Kidney (tissue), 14 donors: Measurements from ENCODE around the gene PTPRU. TPM values are rescaled to one million over a fixed set of nuclear protein-coding genes. Genes with fewer than 3 reads are reported as not detected.
A peak's percentile ranks its signal among the peaks of the same experiment; 100 is the strongest.

ENCODE experiments used
- DNase-seq, 5 donors: peaks; one replicate each; pipeline ENCODE4 v3.0.0-alpha.2; 2013 to 2020
- FAIRE-seq: peaks from 2 replicates; lab custom pipeline; 2012; peaks lifted over from hg19 to GRCh38; lab: Jason Lieb, UNC
- H3K27ac ChIP-seq, 2 donors: one replicate each; pipeline ENCODE4 v1.7.0; 2013; ENCODE audit warnings: low read depth in 2 of 2, low read length in 2 of 2, inconsistent platforms in 1 of 2
- H3K27me3 ChIP-seq: one replicate; pipeline ENCODE4 v1.7.1; 2013; ENCODE audit warnings: low read length, inconsistent platforms; ENCODE audit not compliant: control insufficient read depth, insufficient read depth
- H3K36me3 ChIP-seq, 3 donors: one replicate each; pipeline versions ENCODE4 v1.7.0 to v1.7.1; 2013; ENCODE audit warnings: low read length in 3 of 3, control low read depth in 1 of 3, inconsistent platforms in 1 of 3; ENCODE audit not compliant: insufficient read depth in 3 of 3, control insufficient read depth in 2 of 3
- H3K4me1 ChIP-seq, 3 donors: one replicate each; pipeline versions ENCODE4 v1.7.0 to v1.7.1; 2013; ENCODE audit warnings: low read length in 3 of 3, inconsistent platforms in 1 of 3, low read depth in 1 of 3; ENCODE audit not compliant: control insufficient read depth in 2 of 3, insufficient read depth in 2 of 3
- H3K4me3 ChIP-seq, 3 donors: one replicate each; pipeline versions ENCODE4 v1.7.0 to v1.8.1; 2013; ENCODE audit warnings: low read length in 3 of 3, control low read depth in 1 of 3, inconsistent platforms in 1 of 3
- H3K9ac ChIP-seq, 3 donors: one replicate each; pipeline versions ENCODE4 v1.7.0 to v1.7.1; 2013; ENCODE audit warnings: low read length in 3 of 3, control low read depth in 1 of 3, inconsistent platforms in 1 of 3
- H3K9me3 ChIP-seq, 3 donors: one replicate each; pipeline versions ENCODE4 v1.7.0 to v1.7.1; 2013; ENCODE audit warnings: low read length in 3 of 3, control low read depth in 1 of 3, inconsistent platforms in 1 of 3; ENCODE audit not compliant: control insufficient read depth in 2 of 3, insufficient read depth in 1 of 3
- intact Hi-C: fragments of 100-400 bp; cut with DNase I; formaldehyde crosslinking; loops from one replicate; pipeline ENCODE4 v1.11.1; 2022
- polyA plus RNA-seq: library from polyadenylated mRNA; stranded (reverse); fragments of 350-450 nt; fragmentation: Illumina TruSeq; extraction: RNeasy Lipid Tissue Mini Kit (QIAGEN cat#74804); gene quantifications from one replicate; pipeline ENCODE4 v1.2.3, GENCODE V29; 2014; ENCODE audit warnings: low read depth, low replicate concordance; ENCODE audit not compliant: insufficient read depth
- total RNA-seq: library from RNA; stranded (reverse); fragmentation: NEBNext Ultra II Directional; extraction: Animal tissue kit (Norgen Biotek cat#: 25700); gene quantifications from one replicate; pipeline ENCODE4 v1.2.1, GENCODE V29; 2021
- TF ChIP-seq, protein P1 (sequence below): IDR thresholded peaks from 3 replicates; pipeline ENCODE4 v1.5.1; 2012; ENCODE audit warnings: mild to moderate bottlenecking, moderate library complexity, borderline replicate concordance; ENCODE audit not compliant: insufficient read depth; ENCODE audit errors: extremely low read depth
- donor health status: control.
- donor health status: control.
- donor health status: control.
- donor health status: control.
- donor health status: control.
- donor health status: DM: yes; HTN: yes; CAD: no.
- donor health status: Normal renal cell carcinoma (clear cell type).

PTPRU gene
- total and polyA plus RNA-seq, 2 donors from 2014 or later = 3.7 to 53.6 TPM

DNA sequence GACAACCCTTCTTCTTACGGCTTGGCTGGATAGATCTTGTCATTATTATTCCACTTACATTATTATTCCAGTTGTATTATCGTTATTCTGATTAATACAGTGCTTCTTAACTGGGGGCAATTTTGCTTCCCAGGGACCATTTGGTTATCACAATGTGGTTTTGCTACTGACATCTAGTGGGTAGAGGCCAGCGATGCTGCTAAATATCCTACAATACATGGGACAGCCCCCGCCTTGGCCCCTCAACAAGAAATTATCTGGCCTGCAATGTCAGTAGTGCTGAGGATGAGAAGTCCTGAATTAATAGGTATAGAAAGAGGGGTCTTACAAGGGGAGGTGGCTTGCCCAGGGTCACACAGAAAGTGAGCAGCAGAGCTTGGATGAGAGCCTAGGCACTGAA is 105.6 kb downstream of the PTPRU start:
- intact Hi-C loops = no loop called here
- TF ChIP-seq, protein P1, sequence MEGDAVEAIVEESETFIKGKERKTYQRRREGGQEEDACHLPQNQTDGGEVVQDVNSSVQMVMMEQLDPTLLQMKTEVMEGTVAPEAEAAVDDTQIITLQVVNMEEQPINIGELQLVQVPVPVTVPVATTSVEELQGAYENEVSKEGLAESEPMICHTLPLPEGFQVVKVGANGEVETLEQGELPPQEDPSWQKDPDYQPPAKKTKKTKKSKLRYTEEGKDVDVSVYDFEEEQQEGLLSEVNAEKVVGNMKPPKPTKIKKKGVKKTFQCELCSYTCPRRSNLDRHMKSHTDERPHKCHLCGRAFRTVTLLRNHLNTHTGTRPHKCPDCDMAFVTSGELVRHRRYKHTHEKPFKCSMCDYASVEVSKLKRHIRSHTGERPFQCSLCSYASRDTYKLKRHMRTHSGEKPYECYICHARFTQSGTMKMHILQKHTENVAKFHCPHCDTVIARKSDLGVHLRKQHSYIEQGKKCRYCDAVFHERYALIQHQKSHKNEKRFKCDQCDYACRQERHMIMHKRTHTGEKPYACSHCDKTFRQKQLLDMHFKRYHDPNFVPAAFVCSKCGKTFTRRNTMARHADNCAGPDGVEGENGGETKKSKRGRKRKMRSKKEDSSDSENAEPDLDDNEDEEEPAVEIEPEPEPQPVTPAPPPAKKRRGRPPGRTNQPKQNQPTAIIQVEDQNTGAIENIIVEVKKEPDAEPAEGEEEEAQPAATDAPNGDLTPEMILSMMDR = no peak
- no peaks in the 10 kb centered on the region for H3K9me3 ChIP-seq
- no peaks in the 10 kb centered on the region for H3K4me1 ChIP-seq
- no peak overlapping the region for H3K9ac ChIP-seq
- DNase-seq (no peak), FAIRE-seq (no peak)
- H3K27ac ChIP-seq = no peak overlapping the region
- no peaks in the 10 kb centered on the region for H3K36me3 ChIP-seq
- H3K4me3 ChIP-seq = no peak overlapping the region
- no peaks in the 10 kb centered on the region for H3K27me3 ChIP-seq

DNA sequence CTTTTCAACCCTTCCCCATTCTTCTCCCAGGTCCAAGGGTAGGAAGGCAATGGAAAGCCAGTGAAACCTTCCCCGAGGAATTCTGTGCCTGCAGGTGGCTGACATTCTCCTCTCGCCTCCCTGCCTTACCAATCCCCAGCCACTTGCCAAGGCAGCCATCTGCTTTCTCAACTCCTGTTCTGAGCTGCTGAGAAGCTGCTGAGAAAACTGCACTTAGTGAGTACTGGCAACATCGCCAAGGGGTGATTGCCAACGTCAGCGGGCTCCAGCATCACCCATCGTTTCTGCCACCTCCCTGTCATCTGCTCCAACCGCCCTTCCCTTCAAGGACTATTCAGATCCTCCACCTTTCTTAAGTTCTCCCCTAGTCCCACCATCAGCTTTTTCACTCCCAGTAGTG is 106.0 kb downstream of the PTPRU start:
- H3K4me1 ChIP-seq = no peaks in the 10 kb centered on the region
- intact Hi-C loops = no loop called here

DNA sequence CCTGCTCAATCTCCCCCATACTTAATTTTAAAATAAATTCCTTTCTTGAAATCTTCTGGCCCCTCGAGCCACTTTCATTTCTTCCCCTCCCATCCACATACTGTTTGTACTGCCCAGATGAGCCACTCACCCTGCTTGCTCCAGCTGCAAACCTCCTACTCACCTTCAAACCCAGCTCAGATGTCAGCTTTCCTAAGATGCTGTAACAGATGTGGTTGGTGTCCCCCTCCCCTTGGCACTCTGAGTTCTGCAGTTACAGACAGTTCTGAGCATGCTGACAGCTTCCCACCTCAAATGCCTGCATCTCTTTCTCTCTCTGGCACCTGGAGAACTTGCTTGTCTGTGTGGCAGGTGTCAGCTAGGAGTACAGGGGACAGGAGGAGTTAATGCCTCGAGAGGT is 106.7 kb downstream of the PTPRU start:
- Histone ChIP-seq H3K4me1 (no peaks in the 10 kb centered on the region), H3K9me3 (no peaks in the 10 kb centered on the region), H3K27me3 (no peaks in the 10 kb centered on the region), H3K36me3 (no peaks in the 10 kb centered on the region), H3K9ac (no peak overlapping the region), H3K27ac (no peak overlapping the region), H3K4me3 (no peak overlapping the region)
- FAIRE-seq = no peak
- peak in 3 of 5 donors; percentile 47 to 62 (median 55) for DNase-seq
- intact Hi-C loops = no loop called here
- TF ChIP-seq, protein P1 = no peak

More for the DNA sequence above, 106.0 kb downstream of the PTPRU start:
- Histone ChIP-seq H3K9me3 (no peaks in the 10 kb centered on the region), H3K27me3 (no peaks in the 10 kb centered on the region), H3K9ac (no peak overlapping the region), H3K27ac (no peak overlapping the region), H3K4me3 (no peak overlapping the region), H3K36me3 (no peaks in the 10 kb centered on the region)
- FAIRE-seq = no peak
- no peak for DNase-seq
- TF ChIP-seq, protein P1 = no peak

DNA sequence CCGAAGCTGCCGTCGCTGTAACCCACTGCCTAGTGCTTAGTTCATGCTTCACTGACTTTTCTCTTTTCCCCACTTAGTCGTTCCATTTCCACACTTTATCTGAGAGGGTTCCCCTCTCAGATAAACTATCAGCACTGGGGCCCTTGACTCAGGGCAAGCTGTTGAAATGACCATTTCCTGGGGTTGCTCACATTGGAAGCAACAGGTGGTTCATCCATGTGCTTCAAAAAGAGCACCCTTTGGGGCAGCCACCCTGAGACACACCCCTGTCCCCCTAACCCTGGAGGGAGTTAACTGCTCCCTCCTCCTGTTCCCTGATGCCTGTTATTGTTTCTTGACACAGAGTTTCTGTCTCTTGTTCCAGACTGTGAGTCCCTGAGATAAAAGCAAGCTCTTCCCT is 107.2 kb downstream of the PTPRU start:
- Histone ChIP-seq H3K36me3 (no peaks in the 10 kb centered on the region), H3K27ac (no peak overlapping the region), H3K27me3 (no peaks in the 10 kb centered on the region), H3K4me3 (no peak overlapping the region), H3K9me3 (no peaks in the 10 kb centered on the region), H3K9ac (no peak overlapping the region), H3K4me1 (no peaks in the 10 kb centered on the region)
- DNase-seq (no peak), FAIRE-seq (no peak)
- TF ChIP-seq, protein P1 = no peak
- intact Hi-C loops = no loop called here
